Measurements from ENCODE around the gene SECISBP2.
"Not testable (repeated sequence)": the region's sequence is repeated elsewhere in the genome, so short reads cannot be mapped to it uniquely, and the experiment has no call there.

Gene SECISBP2

DNA sequence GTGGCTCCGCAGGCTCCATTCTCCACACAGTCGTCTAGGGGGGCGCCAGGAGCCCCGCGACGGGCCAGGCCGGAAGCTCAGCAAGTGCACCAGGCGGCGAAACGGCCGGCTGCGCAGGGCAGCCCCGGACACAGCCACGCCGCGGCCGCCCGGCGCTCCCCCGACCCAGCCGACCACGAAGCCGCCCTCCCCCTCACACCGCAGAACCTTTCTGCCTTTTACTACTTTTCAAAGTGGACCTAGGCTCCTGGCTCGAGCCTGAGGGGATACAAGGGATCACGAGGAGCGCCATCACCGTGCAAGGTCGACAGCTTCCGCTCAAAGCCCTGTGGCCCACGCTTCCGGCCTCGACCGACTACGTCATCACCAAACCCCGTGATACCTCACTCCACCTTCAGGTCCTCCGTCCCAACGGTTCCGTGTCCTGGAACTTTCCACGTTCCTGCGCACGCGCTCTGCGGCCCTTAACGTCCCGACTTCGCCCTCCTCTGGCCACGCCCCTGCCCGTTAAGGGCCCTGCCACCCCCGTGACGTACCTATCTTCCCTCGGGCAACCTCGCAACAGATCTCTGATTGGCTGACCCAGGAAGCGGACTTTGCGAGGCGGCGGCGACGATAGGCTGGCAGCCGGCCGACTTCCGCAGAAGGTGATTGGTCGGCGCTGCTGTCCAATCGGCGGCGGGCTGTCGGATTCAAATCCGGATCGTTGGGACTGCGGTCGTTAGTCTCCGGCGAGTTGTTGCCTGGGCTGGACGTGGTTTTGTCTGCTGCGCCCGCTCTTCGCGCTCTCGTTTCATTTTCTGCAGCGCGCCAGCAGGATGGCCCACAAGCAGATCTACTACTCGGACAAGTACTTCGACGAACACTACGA is 7.6 kb upstream of the SECISBP2 start, which contains the start of gene CKS2:
Gene CKS2 (plus strand): TSS at position 721 of the 871 bp plus-strand sequence. CDS start 98 bp downstream, at position 819.
- FAIRE-seq = peak; percentile 99

DNA sequence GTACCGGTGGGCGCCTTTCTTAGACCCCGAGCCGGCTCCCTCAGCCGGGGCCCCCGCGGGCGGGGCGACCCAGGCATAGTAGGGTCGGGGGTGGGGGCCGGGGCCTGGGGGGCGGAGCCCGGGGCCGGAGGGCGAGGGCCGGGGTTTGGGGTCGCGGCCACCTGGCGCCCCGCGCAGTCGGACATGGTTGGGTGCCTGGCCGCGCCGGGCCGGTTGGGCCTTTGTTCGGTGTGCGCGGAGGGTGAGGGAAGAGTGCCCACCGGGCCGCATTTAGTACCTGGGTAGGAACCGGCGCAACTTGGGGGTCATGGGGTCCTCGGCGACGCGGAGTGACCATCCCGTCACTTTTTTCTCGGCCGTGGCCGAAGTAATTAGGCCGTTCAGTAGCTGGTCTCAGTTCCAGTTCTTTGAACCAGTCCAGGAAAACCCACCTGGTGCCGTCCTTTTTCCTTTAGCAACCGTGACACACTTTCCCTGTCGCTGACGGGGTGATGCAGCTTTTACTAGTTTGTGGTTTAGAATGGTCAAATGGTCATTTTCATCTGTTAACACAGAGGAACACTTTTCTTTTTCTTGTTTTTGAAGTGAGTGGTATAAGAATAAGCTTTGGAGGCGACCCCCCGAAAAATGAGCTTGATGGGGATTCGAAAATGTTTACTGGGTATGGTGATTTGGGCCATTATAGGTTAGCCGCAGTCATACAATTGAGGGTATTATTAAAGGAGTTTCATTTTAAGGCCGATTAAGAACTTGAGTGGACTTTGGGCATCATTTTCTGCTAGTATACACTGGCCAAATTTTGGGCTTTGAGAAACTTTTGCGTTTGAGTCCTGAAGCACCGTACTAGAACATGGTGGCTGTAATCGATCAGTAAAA is 6.7 kb upstream of the SECISBP2 start:
- FAIRE-seq = no peak

DNA sequence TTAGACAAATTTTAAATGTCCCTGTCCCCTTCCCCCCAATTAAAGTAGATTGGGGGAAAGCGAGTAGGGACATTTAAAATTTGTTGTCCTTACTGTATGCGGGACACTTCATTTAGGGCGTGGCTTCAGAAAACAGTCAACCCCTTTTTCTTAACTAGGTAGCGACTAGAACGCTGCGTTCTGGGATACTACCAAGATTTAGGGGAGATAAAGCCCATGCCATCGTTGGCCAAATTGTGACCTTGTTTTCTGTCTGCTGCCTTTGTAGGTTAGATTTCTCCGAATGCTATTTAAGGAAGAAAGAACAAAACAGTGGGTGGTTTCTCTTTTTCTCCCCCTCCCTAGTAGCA is 6.1 kb upstream of the SECISBP2 start:
- no peak for FAIRE-seq

DNA sequence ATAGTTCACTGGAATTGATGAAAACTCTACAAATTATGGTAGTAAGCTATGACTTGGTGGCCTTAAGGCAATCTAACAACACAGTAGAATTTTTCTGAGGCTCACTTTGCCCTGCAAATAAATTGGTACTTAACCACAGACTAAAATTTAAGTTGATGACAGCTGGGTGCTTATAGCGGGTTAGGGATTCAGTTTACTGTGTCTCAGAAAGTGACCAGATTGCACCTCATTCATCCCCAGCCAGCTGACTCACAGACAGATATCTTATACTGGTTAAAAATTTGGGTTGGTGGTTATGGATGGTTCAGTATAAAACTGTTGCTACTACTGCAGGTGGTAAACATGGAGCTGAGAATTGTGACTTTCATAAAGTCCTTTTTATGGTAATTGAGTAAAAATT is 4.5 kb upstream of the SECISBP2 start:
- FAIRE-seq = no peak

DNA sequence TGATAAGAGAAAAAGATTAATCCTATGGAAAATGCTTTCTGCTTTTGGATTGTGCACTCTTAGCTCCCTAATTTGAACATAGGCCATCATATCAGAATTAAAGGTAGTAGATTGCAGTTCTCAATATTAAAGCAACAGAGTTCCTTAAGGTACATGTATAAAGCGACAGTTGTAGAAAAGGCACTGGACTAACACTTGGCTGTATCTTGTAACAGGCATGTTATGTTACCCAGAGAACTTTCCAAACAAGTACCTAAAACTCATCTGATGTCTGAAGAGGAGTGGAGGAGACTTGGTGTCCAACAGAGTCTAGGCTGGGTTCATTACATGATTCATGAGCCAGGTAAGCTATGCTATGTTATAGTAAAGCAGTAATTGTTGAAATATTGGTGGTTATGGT is 3.3 kb upstream of the SECISBP2 start:
- FAIRE-seq = no peak

DNA sequence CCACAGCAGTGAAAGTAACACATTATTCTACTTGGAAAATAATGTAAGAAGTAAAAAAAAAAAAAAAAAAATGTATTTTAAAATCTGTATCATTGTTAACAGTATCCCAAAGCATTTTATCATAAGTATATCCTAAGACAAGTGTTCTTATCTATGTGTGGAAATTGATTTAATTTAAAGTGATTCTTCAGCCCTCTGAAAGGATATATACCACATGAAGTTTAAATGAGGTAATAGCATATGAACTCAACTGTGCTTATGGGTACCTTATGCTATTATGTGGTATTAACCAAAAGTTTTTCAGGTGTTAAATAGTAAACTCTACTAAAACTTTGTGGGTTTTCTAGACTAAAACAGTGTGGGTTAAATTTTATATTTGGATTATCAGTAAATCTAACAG is 2.8 kb upstream of the SECISBP2 start:
- FAIRE-seq = no peak

DNA sequence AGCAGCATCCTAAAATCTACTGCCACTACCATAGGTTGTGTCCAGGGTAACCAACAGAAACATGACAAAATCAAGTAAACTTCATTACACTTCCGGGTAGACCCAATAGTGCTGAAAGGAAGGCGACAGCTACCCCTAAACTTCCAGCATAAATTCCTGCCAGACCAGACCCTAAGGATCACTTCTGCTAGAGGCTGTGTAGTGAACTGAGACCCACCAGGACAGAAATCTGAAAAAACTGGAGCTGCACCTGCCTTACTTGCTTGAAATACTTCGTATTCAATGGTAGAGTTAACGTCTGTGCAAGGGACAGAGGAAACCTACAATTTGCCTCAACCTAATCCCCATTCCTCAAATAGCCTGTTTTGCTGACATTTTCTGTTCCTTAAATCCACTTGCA is 1.0 kb upstream of the SECISBP2 start:
- no peak for FAIRE-seq

DNA sequence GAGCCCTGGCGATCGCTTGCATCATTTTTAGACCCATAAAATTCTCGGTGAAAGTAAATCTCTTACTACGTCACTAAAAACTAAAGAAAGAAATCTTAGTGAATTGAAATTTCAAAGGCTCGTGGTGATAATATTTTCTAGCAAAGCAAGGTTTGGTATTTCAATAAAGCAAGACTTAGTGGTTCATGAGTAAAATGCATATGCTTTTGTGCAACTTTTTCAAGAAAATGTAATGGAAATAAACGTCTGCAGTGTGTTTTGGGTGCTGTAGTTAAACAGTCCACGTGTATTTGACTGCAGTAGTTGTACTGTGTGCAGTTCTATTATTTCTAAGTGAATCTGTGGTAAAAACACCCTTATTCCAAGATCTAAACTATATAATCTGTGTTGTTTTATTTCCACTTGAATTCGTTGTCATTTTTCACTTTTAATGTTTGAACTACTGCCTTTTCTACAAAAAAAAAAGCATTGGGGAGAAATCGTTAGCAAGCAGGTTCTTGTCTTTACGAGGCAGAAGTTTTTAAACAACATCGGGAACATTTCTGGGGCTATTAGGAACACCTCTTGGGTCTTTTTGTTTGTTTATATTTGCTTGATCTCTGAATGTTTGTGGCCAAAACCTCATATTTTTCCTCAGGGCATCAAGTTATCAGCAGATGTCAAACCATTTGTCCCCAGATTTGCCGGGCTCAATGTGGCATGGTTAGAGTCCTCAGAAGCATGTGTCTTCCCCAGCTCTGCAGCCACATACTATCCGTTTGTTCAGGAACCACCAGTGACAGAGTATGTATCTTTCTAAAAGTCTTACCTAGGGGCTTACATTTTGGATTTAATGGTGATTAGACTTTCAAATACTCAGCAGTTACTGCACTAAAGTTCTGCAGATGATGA is 960 bp downstream of the SECISBP2 start:
- FAIRE-seq = no peak

DNA sequence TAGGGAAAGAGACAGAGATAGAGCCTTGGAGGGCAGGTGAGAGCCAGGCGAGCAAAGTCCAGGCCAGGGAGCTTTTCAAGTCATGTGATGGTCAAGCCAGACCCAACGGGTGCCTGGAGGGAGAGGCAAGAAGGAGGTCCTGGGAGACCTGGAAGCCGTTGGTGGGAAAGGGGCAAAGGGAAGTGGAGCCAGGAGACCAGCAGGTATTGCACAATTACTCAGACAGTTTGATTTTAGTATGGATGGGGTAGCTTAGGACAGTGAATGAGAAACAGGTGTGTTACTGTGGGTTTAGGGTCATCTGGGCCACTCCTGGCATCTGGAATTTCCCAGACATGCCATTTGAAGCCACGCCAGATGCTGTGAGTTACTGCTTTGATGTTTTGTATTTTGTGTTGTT is 5.1 kb downstream of the SECISBP2 start:
- no peak for FAIRE-seq

DNA sequence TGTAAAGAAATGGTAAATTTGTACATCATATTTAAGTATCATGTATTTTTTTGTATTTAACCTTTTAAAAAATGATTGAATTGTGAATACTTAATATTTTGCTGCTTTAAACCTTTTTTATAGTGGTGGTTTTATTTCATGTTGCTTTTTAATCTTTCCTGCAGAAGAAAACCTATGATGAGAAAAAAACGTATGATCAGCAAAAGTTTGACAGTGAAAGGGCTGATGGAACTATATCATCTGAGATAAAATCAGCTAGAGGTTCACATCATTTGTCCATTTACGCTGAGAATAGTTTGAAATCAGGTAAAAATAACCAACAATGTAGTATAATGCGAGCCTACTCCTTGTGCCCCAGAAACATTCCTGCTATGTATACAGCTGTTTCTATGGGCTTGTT is 7.4 kb downstream of the SECISBP2 start:
- no peak for FAIRE-seq

DNA sequence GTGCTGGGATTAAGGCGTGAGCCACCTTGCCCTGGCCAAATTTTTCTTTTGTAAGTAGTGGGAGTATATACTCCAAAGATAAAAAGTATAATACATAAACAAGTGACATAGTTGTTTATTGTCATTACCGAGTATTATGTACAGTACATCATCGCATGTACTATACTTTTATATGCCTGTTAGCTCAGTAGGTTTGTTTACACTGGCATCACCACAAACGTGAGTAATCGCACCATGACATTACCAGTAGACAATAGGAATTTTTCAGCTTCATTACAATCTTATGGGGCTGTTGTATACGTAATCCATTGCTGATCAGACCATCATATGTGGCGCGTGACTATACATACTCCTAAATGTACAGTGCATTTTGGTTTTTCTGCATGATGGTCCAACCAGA is 9.8 kb downstream of the SECISBP2 start:
- FAIRE-seq = no peak

DNA sequence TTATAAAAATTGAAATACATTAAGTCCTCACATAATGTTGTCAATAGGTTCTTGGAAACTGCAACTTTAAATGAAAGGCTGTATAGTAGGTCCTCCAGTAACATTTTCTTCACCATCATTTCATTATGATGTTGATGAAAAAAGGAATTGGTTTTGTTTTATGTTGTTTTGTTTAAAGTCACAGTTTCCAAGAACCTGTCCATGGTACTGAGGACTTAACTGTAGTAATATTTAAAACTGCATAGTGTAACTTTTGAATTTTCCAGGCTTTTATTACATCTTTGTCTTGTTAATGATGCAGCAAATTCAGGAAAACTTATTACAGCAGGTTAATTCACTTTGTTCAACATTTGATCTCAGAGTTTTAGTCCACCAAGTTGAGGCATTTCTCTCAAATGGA is 11.6 kb downstream of the SECISBP2 start:
- no peak for FAIRE-seq

DNA sequence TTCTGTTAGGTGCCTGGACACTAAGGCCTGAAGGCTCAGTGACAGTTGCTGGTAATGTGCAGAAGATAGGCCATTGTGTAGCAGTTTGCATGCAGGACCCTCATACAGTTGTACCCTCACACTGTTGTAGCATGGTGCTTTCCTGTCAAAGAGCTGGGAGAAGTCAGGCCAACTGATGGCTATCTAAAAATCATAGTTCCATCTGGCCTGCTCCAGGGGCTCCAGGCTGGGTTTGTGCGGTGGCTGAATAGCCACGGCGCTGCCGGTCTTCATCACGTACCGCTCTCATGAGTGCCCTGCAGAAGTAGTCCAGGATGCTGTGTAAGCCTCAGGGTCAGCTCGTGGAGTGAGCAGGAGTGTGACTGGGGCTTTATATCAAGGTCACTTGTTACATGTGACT is 12.2 kb downstream of the SECISBP2 start:
- FAIRE-seq = no peak

DNA sequence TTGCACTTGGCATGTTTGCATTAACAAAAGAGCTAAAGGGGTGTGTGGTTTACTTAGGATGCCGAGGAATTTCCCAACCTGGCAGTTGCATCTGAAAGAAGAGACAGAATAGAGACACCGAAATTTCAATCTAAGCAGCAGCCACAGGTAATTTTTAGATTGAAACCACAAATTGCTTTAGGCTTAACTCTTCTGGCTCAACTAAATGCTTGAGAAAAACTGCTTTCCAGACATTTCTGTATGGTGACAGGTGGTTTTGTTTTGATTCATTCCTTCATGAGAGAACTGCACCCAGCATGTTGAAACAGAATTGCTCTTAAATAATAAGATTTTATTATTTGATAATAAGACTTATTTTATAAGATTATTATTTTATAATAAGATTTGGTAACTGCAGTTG is 21.5 kb downstream of the SECISBP2 start:
- FAIRE-seq = no peak

DNA sequence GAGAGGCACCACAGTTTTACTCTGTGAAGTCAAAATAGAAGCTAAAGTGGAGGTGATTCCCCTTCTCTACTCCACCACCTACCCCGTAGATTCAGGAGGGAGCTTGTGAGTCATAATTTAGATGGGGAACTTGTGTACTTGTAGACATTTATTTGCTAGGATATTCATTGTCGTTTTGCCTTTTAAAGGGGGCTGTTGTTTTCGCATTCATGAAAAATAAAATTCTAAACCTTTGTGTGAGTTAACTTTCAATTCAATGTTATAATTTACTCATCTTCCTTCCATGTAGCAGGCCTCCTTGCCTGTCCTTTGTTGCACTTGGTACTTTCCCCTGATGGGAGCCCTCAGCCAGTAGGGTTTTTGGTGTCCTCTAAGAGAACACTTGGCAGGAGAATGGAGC is 22.0 kb downstream of the SECISBP2 start:
- no peak for FAIRE-seq

DNA sequence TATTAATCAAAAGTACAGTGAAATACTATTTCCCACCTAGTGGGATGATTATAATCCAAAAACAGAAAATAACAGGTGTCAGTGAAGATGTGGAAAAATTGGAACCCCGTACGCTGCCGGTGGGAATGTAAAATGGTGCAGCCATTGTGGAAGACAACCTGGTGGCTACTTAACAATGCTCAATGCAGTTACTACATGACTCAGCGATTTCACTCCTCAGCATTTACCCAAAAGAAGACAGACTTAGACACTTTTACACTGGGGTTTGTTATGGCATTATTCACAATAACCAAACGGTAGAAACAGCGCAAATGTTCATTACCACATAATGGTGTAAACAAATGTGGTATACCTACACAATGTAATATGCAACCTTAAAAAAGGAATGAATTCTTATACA is 23.9 kb downstream of the SECISBP2 start:
- no peak for FAIRE-seq

DNA sequence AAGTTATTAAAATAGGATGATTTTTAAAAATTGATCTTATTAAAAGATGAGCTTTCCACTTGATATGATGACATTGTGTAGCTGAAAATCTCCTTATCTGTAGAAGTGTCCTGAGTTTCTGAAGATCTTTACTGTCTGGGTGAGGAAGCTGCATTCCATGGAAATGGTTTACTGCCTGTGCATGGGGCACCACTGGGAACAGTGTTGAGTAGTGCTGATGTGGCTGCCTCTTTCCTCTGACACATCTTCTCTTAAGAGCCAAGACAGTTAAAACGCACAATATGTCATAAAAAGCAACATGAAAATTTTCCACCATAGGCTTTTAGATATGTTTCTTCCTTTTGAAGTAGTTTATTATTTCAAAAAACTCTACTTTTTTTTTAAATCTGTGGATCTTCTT is 24.6 kb downstream of the SECISBP2 start:
- FAIRE-seq = no peak

DNA sequence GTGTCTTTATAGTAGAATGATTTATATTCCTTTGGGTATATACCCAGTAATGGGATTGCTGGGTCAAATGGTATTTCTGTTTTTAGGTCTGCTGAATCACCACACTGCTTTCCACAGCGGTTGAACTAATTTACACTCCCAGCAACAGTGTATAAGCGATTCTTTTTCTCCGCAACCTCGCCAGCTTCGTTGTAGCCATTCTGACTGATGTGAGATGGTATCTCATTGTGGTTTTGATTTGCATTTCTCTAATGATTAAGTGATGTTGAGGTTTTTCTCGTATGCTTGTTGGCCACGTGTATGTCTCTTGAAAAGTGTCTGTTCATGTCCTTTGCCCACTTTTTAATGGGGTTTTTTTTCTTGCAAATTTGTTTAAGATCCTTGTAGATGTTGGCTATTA is 25.5 kb downstream of the SECISBP2 start:
- FAIRE-seq = not testable (repeated sequence)

DNA sequence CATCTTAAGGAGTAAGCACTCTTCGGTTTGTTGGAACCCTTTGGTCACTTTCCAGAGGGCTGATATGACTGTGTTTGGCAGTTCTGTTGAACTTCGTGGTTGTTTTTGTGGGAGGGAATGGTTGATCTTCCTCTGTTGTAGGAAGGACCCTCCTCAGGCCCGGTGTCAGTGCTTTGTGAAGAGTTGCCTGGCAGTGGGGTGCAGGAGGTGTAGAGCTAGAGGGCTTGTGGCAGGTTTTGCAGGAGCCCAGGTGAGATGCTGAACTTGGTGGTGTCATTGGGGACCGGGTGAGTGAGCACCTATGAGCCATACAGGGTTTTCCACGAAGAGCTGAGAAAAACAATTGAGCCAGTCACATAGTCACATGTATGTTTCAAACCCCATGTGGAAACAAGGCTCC is 27.2 kb downstream of the SECISBP2 start:
- FAIRE-seq = no peak

DNA sequence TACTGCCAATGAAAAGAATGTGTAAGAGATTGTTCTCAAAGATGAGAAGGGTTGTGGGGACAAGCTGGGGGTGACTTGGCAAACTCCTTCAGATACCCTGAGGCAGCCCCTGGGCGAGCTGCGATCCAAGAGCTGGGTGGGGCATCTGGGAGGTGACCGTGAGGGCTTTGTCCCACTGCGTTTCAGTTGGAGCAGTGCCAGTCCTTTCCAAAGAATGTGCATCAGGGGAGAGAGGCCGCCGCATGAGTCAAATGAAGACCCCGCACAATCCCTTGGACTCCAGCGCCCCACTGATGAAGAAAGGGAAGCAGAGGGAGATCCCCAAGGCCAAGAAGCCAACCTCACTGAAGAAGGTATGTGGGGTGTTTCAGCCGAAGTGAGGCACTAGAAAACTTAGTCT is 28.4 kb downstream of the SECISBP2 start:
- FAIRE-seq = no peak

DNA sequence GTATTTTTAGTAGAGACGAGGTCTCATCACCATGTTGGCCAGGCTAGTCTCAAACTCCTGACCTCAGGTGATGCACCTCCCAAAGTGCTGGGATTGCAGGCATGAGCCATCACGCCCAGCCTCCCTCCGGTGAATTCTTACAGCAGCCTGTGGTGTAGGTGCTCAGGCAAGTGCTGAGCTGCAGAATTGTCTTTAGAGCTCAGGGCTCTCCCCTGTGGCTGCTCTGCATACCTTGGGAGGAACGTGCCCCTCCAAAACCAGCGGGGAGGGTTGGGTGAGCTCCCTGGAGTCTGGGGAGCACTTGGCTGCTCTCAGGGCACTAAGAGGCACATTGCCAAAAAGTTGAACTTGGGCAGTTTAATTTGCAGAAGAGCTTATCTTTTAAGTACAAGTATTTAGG is 29.4 kb downstream of the SECISBP2 start:
- FAIRE-seq = no peak

DNA sequence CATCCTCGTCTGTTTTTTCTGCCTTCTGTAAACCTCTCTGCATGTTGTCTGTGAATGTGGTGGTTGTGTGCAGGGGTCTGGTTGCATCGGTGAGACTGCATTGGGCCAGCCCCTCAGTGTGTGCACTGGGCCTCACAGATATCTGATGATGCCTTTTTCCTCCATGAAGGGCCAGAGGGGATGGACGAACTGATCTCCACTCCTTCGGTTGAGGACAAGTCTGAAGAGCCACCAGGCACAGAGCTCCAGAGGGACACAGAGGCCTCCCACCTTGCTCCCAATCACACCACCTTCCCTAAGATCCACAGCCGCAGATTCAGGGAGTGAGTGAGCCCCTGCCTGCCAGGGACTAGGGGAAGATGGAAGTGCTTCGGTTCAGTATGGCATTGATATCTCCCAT is 31.3 kb downstream of the SECISBP2 start:
- no peak for FAIRE-seq

DNA sequence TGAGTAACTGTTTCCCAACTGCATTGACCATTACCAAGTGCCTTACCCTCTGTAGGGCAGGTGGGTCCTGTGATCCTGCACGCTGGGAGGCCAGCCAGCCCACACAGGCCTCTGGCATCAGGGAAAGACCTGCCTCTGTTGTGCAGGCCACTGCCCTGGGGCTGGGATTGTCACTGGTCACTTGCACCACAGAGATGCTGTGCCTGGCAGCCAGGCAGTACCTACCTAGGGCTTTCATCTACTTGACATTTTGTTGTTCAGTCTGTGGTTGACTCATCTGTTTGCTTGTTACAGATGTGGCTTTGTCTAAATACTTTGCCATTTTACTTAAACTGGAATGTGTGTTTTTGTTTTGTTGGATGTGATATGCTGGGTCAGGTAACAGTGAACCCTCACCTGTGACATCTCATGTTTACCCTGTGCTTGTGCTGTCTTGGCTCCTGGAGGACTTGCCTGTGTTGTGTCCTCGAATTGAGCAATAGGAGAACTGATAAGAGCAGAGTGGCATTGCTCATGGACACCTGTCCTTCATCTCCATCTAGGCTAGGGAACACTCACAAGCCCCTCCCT is 32.8 kb downstream of the SECISBP2 start:
- FAIRE-seq = no peak

All from A204.1 (cell line).